Endothelial cell of hepatic sinusoid (primary cell): ENCODE measurements around the gene TOM1L2.
"Not testable (repeated sequence)": the region's sequence is repeated elsewhere in the genome, so short reads cannot be mapped to it uniquely, and the experiment has no call there.

ENCODE experiments used
- in situ Hi-C: cut with HindIII; loops from 2 replicates; pipeline ENCODE4 v1.10.0; 2017; ENCODE audit warnings: low sequenced_read_pairs

Gene TOM1L2

GRCh38 chr17:17813055-17813724 is 159.0 kb downstream of the TOM1L2 start:
- in situ Hi-C loops = loop anchor here (5.0 kb wide), 2 partner anchors 39 to 74 kb away; no protein-coding TSS in a partner anchor

GRCh38 chr17:17812211-17813054 is 159.8 kb downstream of the TOM1L2 start:
- in situ Hi-C loops = loop anchor here (5.0 kb wide), 2 partner anchors 40 to 75 kb away; no protein-coding TSS in a partner anchor

GRCh38 chr17:17811381-17812210 is 160.6 kb downstream of the TOM1L2 start:
- in situ Hi-C loops = loop anchor here (5.0 kb wide), 2 partner anchors 41 to 76 kb away; no protein-coding TSS in a partner anchor

GRCh38 chr17:17810895-17811248 is 161.3 kb downstream of the TOM1L2 start:
- in situ Hi-C loops = loop anchor here (5.0 kb wide), 2 partner anchors 41 to 76 kb away; no protein-coding TSS in a partner anchor

- in situ Hi-C loops = loop anchor here (5.0 kb wide), 2 partner anchors 42 to 77 kb away; no protein-coding TSS in a partner anchor
Measured at GRCh38 chr17:17810084-17810894, 161.9 kb downstream of the TOM1L2 start.

GRCh38 chr17:17809531-17810083 is 162.6 kb downstream of the TOM1L2 start:
- in situ Hi-C loops = loop anchor here (5.0 kb wide), 2 partner anchors 43 to 78 kb away; no protein-coding TSS in a partner anchor

GRCh38 chr17:17808706-17809432 is 163.3 kb downstream of the TOM1L2 start:
- in situ Hi-C loops = no loop called here

GRCh38 chr17:17808200-17808599 is 164.0 kb downstream of the TOM1L2 start:
- in situ Hi-C loops = not testable (repeated sequence)

- in situ Hi-C loops = no loop called here
Measured at GRCh38 chr17:17807440-17807839, 164.8 kb downstream of the TOM1L2 start.

GRCh38 chr17:17806611-17807274 is 165.5 kb downstream of the TOM1L2 start:
- in situ Hi-C loops = no loop called here

- in situ Hi-C loops = no loop called here
Measured at GRCh38 chr17:17806035-17806434, 166.2 kb downstream of the TOM1L2 start.

- in situ Hi-C loops = no loop called here
Measured at GRCh38 chr17:17805575-17805974, 166.6 kb downstream of the TOM1L2 start.

- in situ Hi-C loops = no loop called here
Measured at GRCh38 chr17:17804007-17804406, 168.2 kb downstream of the TOM1L2 start.

GRCh38 chr17:17801800-17802481 is 170.3 kb downstream of the TOM1L2 start:
- in situ Hi-C loops = no loop called here

GRCh38 chr17:17800504-17801021 is 171.6 kb downstream of the TOM1L2 start:
- in situ Hi-C loops = no loop called here

GRCh38 chr17:17798573-17799255 is 173.5 kb downstream of the TOM1L2 start:
- in situ Hi-C loops = no loop called here

GRCh38 chr17:17798010-17798556 is 174.1 kb downstream of the TOM1L2 start:
- in situ Hi-C loops = no loop called here
